Lung (tissue), 12 donors: ENCODE results near the gene MRPL42. TPM values are rescaled to one million over a fixed set of nuclear protein-coding genes. Genes with fewer than 3 reads are reported as not detected.

Experiments used
- ATAC-seq: fragments of 200-7000 bp; cut with Tn5 transposase; one replicate; pipeline ENCODE4 v1.9.1; 2020; ENCODE audit warnings: moderate number of reproducible peaks; ENCODE audit not compliant: insufficient read depth, low FRiP score
- DNase-seq, 3 donors: peaks; one replicate each; pipeline ENCODE4 v3.0.0-alpha.2; 2013 to 2017
- H3K27ac ChIP-seq, 2 donors: one replicate each; pipeline ENCODE4 v1.5.1; 2013; ENCODE audit warnings: mild to moderate bottlenecking in 2 of 2, moderate library complexity in 2 of 2, control low read depth in 1 of 2, inconsistent platforms in 1 of 2, low read depth in 1 of 2, low read length in 1 of 2
- H3K27me3 ChIP-seq, 3 donors: one replicate each; pipeline ENCODE4 v1.5.1; 2013; ENCODE audit warnings: low read length in 2 of 3; ENCODE audit not compliant: control insufficient read depth in 3 of 3, insufficient read depth in 3 of 3
- H3K36me3 ChIP-seq, 4 donors: one replicate each; pipeline ENCODE4 v1.5.1; 2013; ENCODE audit warnings: low read length in 4 of 4, mild to moderate bottlenecking in 1 of 4, moderate library complexity in 1 of 4; ENCODE audit not compliant: control insufficient read depth in 4 of 4, insufficient read depth in 4 of 4
- H3K4me1 ChIP-seq, 5 donors: one replicate each; pipeline ENCODE4 v1.5.1; 2013; ENCODE audit warnings: low read length in 5 of 5, mild to moderate bottlenecking in 2 of 5, moderate library complexity in 1 of 5; ENCODE audit not compliant: control insufficient read depth in 5 of 5, insufficient read depth in 5 of 5
- H3K4me3 ChIP-seq: one replicate; pipeline ENCODE4 v1.5.1; 2013; ENCODE audit warnings: mild to moderate bottlenecking, control low read depth, moderate library complexity
- H3K9ac ChIP-seq, 2 donors: one replicate each; pipeline ENCODE4 v1.5.1; 2013; ENCODE audit warnings: low read length in 2 of 2, control low read depth in 1 of 2; ENCODE audit not compliant: insufficient read depth in 1 of 2
- H3K9me3 ChIP-seq, 4 donors: one replicate each; pipeline ENCODE4 v1.5.1; 2013; ENCODE audit warnings: low read length in 3 of 4, mild to moderate bottlenecking in 1 of 4, moderate library complexity in 1 of 4; ENCODE audit not compliant: control insufficient read depth in 4 of 4, insufficient read depth in 3 of 4
- WGBS, 2 donors: extraction: QIAGEN DNeasy Blood & Tissue Kit; methylation state at CpG; one replicate each; pipeline ENCODE4 v1.1.7; 2013; 5-methylcytosine and 5-hydroxymethylcytosine counted together
- polyA plus RNA-seq, 2 donors: library from polyadenylated mRNA; stranded (reverse); fragments of 200-250 nt; gene quantifications; one replicate each; pipeline ENCODE4 v1.2.1, GENCODE V29; 2013
- total RNA-seq, 2 donors: library from RNA; depleted of rRNA in 1 of 2; stranded (reverse); fragments of >200 nt in 1 of 2; gene quantifications; one replicate each; pipeline ENCODE4 v1.2.1, GENCODE V29; 2014 to 2021
- TF ChIP-seq, protein P1 (sequence below): IDR thresholded peaks from 2 replicates; pipeline ENCODE4 v1.5.1; 2012; ENCODE audit warnings: mild to moderate bottlenecking; ENCODE audit errors: control extremely low read depth, extremely low read depth
- donor health status: control.
- donor health status: control.
- donor health status: Bipolar disorder and iron deficiency.
- donor health status: healthy.
- donor health status: DM: yes; HTN: yes; CAD: no.

The MRPL42 gene
- total and polyA plus RNA-seq, 4 donors = 27.5 to 65.7 (median 43.6) TPM

DNA sequence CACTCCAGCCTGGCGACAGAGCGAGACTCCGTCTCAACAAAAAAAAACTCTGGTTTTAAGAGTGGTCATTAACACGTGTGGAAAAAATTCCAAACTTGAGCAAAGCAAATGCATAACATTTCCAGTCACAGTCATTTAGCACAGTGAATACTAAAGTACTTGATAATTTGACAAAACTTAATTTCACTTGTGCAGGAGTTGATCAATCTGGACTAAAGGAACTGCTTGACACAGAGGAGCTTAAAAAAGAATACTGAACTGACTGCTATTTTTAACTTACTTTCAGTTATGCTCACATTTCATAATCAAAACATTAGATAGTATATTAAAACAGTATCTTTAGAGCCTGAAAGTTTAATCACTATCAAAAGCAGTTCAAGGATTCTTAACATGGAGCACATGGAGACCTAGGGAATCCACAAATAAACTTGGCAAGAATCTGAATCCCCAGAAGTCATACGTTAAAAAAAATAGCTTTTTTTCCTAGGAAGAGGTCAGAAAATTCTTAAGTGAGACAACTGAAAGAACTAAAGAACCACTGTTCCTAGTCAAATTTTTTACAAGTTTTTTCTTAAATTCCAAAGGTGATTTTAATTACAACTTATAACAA lies 33.0 kb upstream of the MRPL42 start:
- peaks cover 5 to 33% (median 27%) of the 10 kb centered on the region in 5 donors for H3K4me1 ChIP-seq
- peak overlapping the region in 1 of 2 donors; percentile 42 for H3K9ac ChIP-seq
- DNase-seq (peak in 2 of 3 donors; percentile 65 to 74), ATAC-seq (no peak)
- WGBS, 2 donors = 47 to 49% methylated on average over 5 of the region's 5 CpGs
- H3K4me3 ChIP-seq = no peak overlapping the region
- no peaks in the 10 kb centered on the region for H3K36me3 ChIP-seq
- no peaks in the 10 kb centered on the region for H3K9me3 ChIP-seq
- TF ChIP-seq, protein P1, sequence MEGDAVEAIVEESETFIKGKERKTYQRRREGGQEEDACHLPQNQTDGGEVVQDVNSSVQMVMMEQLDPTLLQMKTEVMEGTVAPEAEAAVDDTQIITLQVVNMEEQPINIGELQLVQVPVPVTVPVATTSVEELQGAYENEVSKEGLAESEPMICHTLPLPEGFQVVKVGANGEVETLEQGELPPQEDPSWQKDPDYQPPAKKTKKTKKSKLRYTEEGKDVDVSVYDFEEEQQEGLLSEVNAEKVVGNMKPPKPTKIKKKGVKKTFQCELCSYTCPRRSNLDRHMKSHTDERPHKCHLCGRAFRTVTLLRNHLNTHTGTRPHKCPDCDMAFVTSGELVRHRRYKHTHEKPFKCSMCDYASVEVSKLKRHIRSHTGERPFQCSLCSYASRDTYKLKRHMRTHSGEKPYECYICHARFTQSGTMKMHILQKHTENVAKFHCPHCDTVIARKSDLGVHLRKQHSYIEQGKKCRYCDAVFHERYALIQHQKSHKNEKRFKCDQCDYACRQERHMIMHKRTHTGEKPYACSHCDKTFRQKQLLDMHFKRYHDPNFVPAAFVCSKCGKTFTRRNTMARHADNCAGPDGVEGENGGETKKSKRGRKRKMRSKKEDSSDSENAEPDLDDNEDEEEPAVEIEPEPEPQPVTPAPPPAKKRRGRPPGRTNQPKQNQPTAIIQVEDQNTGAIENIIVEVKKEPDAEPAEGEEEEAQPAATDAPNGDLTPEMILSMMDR = no peak
- peak overlapping the region in 1 of 2 donors; percentile 17 for H3K27ac ChIP-seq
- H3K27me3 ChIP-seq = no peaks in the 10 kb centered on the region

DNA sequence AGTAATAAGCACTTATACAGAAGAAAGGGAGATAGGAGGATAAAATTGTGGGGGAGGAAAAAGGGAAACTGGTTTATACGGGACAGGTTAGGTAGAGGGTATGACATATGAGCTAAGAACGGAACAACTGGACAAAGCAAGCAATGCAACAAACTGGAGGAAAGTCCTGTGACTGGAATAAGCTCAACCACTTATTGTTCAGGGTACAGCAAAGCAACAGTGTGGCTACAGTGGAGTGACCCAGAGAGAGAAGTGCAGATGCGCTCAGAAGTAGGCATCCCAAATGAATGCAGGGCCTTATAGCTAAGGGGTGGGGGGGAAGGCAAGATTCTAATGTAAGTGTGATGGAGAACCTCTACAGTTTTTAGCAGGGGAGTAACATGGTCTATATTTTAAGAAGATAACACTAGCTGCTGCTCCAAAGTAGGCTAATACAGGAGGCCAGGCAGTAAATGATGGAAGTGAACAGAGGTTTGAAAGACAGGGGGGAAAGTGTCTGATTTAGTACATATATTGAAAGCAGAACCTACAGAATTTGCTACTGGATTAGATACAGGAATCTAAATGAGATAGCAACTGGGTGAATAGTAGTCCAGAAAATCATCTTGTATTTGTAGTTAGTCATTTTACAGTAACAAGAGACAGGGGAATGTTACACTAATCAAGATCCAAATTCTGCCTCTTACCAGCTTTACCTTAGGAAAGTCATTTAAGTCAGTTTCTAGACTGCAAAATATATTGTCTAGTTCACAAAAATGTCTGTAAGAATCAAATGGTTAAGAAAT lies 28.9 kb upstream of the MRPL42 start:
- Histone ChIP-seq H3K36me3 (no peaks in the 10 kb centered on the region), H3K9ac (no peak overlapping the region), H3K4me1 (peaks cover 9 to 39% (median 37%) of the 10 kb centered on the region in 5 donors), H3K9me3 (no peaks in the 10 kb centered on the region), H3K27ac (peak overlapping the region in 1 of 2 donors; percentile 3), H3K27me3 (no peaks in the 10 kb centered on the region), H3K4me3 (no peak overlapping the region)
- TF ChIP-seq, protein P1 = no peak
- ATAC-seq (no peak), DNase-seq (no peak)
- WGBS, 2 donors = 71 to 73% methylated on average over 3 of the region's 3 CpGs

DNA sequence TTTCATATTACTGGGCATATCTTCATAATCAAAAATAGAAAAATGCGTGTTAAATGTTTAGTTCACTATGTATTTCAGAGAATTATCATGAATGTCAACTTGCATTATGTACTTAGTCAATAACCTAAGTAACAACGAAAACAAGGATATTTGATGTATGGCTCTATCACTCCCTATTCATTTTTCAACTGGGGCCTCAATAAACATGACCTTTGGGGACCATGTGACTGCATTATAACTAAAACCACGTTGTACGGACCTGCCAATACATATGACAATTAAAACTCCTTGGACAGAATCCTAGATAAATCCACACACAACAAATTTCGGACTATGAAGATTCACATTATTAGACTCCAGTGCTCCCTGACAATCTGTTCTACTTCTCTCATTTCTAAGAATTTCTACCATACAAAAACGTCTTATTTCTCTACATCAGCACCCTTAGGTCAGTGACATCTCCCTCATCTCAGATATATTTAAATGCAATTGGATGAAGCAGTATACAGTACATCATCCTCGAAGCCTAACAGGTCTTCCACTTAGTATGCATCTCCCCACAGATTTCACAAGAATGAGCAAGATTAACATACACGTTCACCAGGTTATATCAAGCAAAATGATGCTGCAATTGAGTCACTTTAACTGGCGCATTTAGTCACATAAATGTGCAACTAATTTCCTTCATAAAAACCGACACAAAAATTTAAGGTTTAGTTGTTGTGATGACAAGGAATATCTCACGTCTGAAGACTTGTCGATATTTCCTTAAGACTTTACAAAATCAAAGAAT lies 27.1 kb upstream of the MRPL42 start:
- H3K36me3 ChIP-seq = no peaks in the 10 kb centered on the region
- peak overlapping the region; percentile 76 to 88 for H3K9ac ChIP-seq
- ATAC-seq (no peak), DNase-seq (no peak)
- H3K9me3 ChIP-seq = no peaks in the 10 kb centered on the region
- peaks cover 8 to 31% (median 24%) of the 10 kb centered on the region in 5 donors for H3K4me1 ChIP-seq
- no peak overlapping the region for H3K4me3 ChIP-seq
- TF ChIP-seq, protein P1 = no peak
- 20 to 26% methylated on average over 12 of the region's 12 CpGs for WGBS, 2 donors
- no peak overlapping the region for H3K27ac ChIP-seq
- no peaks in the 10 kb centered on the region for H3K27me3 ChIP-seq
